Measurements from ENCODE around the gene CLOCK. TPM values are rescaled to one million over a fixed set of nuclear protein-coding genes. Genes with fewer than 3 reads are reported as not detected.

CLOCK gene
- total and polyA plus RNA-seq, 9 of the 15 experiments (the other 6 are each of a cell fraction or from before 2014, with no cell fraction given), result 3.7 to 14.4 (median 9.4) TPM

DNA sequence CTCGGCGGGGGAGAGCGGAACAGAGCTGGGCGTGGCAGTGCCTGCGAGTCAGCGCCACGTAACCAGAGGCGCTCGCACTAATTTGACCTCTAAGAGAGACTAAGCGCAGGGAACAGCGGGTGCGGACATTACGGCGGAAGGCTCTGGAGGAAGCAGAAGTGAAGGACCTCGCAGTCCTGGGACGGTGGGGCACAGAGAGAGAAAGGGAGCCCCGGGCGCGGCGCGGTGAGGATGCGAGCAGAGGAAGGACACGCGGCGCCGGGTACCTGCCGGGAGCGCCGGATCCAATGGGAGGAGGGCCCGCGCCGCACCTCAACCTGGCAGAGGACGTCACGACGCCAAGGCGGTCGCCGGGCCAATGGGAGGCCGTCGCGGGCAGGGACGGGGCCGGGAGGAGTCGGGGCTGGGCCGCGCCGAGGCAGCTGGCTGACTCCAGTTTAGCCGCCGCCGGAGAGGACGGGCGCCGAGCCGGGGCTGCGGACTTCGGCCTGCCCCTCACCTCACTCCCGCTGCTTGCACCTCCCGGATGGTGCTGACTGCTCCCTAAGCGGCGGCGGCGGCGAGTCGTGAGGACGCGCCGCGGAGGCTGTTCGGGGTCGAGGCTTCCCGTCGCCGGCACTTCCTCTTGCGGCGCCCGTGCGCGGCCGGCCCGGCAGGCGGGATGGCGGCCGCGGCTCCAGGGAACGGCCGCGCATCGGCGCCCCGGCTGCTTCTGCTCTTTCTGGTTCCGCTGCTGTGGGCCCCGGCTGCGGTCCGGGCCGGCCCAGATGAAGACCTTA is 151.0 kb downstream of the CLOCK start, which contains the start of gene TMEM165 (continued):
- TF ChIP-seq RBM25 (IDR thresholded peaks at IDR 0.05; ENCODE audit: low read depth, low read length, severe bottlenecking) (peak; percentile 92), ZNF3 (CRISPR knock-in tag; IDR thresholded peaks at IDR 0.05) (no peak), ZNF778 (CRISPR knock-in tag; IDR thresholded peaks at IDR 0.05) (no peak), PML (IDR thresholded peaks at IDR 0.05; ENCODE audit: low read length) (peak; percentile 47; the same call in 1 of the 2 replicates), TEAD4 (IDR thresholded peaks at IDR 0.05; ENCODE audit: low read length) (no peak), TEAD4 (CRISPR knock-in tag; IDR thresholded peaks at IDR 0.05; ENCODE audit: borderline replicate concordance) (no peak), ZNF561 (CRISPR knock-in tag; conservative IDR thresholded peaks at IDR 0.05) (no peak), NR1H2 (CRISPR knock-in tag; IDR thresholded peaks at IDR 0.05) (no peak), KLF1 (tag; IDR thresholded peaks at IDR 0.05) (no peak), ASH1L (IDR thresholded peaks at IDR 0.05; ENCODE audit: borderline replicate concordance, low read depth, partially characterized antibody) (no peak), KDM2B (CRISPR knock-in tag; IDR thresholded peaks at IDR 0.05) (no peak), STAG1 (CRISPR knock-in tag; IDR thresholded peaks at IDR 0.05; ENCODE audit: borderline replicate concordance) (no peak), MAFF (IDR thresholded peaks at IDR 0.05; ENCODE audit: low read length) (no peak), BDP1 (IDR thresholded peaks at IDR 0.05; ENCODE audit: insufficient read depth, insufficient read length) (no peak), RAD21 (CRISPR knock-in tag; conservative IDR thresholded peaks at IDR 0.05 in 1 of 2, IDR thresholded peaks at IDR 0.05 in 1 of 2) (no peak), MCM3 (IDR thresholded peaks at IDR 0.05) (no peak), PHF21A (IDR thresholded peaks at IDR 0.05; ENCODE audit: borderline replicate concordance, low read depth) (peak; percentile 8; the same call in 1 of the 2 replicates), CHD2 (IDR thresholded peaks at IDR 0.05; ENCODE audit: low read depth, low read length) (peak; percentile 17; the same call in 1 of the 2 replicates), SMAD1 (IDR thresholded peaks at IDR 0.05; ENCODE audit: low read depth, low read length, partially characterized antibody) (no peak), SMC3 (conservative IDR thresholded peaks at IDR 0.05; ENCODE audit: insufficient read depth, low read depth, low read length) (no peak), STAT5B (CRISPR knock-in tag; IDR thresholded peaks at IDR 0.05) (no peak), EP400 (IDR thresholded peaks at IDR 0.05) (peak; percentile 97), NEUROD1 (IDR thresholded peaks at IDR 0.05; ENCODE audit: borderline replicate concordance, low read depth, low read length, partially characterized antibody) (peak; percentile 57), THRAP3 (IDR thresholded peaks at IDR 0.05; ENCODE audit: borderline replicate concordance) (no peak), RBBP5 (IDR thresholded peaks at IDR 0.05; ENCODE audit: borderline replicate concordance, insufficient read depth, low read length, poor library complexity, severe bottlenecking) (peak; percentile 83)
- TF ChIP-seq, protein P1, sequence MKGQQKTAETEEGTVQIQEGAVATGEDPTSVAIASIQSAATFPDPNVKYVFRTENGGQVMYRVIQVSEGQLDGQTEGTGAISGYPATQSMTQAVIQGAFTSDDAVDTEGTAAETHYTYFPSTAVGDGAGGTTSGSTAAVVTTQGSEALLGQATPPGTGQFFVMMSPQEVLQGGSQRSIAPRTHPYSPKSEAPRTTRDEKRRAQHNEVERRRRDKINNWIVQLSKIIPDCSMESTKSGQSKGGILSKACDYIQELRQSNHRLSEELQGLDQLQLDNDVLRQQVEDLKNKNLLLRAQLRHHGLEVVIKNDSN (CRISPR knock-in tag; IDR thresholded peaks at IDR 0.05), result no peak
- TF ChIP-seq, protein P2, sequence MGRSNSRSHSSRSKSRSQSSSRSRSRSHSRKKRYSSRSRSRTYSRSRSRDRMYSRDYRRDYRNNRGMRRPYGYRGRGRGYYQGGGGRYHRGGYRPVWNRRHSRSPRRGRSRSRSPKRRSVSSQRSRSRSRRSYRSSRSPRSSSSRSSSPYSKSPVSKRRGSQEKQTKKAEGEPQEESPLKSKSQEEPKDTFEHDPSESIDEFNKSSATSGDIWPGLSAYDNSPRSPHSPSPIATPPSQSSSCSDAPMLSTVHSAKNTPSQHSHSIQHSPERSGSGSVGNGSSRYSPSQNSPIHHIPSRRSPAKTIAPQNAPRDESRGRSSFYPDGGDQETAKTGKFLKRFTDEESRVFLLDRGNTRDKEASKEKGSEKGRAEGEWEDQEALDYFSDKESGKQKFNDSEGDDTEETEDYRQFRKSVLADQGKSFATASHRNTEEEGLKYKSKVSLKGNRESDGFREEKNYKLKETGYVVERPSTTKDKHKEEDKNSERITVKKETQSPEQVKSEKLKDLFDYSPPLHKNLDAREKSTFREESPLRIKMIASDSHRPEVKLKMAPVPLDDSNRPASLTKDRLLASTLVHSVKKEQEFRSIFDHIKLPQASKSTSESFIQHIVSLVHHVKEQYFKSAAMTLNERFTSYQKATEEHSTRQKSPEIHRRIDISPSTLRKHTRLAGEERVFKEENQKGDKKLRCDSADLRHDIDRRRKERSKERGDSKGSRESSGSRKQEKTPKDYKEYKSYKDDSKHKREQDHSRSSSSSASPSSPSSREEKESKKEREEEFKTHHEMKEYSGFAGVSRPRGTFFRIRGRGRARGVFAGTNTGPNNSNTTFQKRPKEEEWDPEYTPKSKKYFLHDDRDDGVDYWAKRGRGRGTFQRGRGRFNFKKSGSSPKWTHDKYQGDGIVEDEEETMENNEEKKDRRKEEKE (IDR thresholded peaks at IDR 0.05; ENCODE audit: borderline replicate concordance in 1 of 2, control insufficient read depth in 1 of 2, low read depth in 2 of 2, low read length in 1 of 2), result no peak

All from K562 (cell line).